Astrocyte of the cerebellum (primary cell): ENCODE measurements around the gene RBSN.

ENCODE experiments used
- DNase-seq: peaks from one replicate; pipeline ENCODE4 v3.0.0-alpha.2; 2011; ENCODE audit warnings: low read depth
- H3K4me3 ChIP-seq: 2 replicates; pipeline ENCODE4 v1.5.1; 2011; ENCODE audit warnings: mild to moderate bottlenecking, low read depth, low read length, moderate library complexity
- in situ Hi-C: cut with HindIII; loops from 2 replicates; pipeline ENCODE4 v1.10.0; 2017; ENCODE audit warnings: low sequenced_read_pairs
- TF ChIP-seq, protein P1 (sequence below): IDR thresholded peaks from 2 replicates; pipeline ENCODE4 v1.5.1; 2012; ENCODE audit warnings: low read length, low read depth, moderate library complexity, mild to moderate bottlenecking; ENCODE audit errors: missing control alignments

The RBSN gene

DNA sequence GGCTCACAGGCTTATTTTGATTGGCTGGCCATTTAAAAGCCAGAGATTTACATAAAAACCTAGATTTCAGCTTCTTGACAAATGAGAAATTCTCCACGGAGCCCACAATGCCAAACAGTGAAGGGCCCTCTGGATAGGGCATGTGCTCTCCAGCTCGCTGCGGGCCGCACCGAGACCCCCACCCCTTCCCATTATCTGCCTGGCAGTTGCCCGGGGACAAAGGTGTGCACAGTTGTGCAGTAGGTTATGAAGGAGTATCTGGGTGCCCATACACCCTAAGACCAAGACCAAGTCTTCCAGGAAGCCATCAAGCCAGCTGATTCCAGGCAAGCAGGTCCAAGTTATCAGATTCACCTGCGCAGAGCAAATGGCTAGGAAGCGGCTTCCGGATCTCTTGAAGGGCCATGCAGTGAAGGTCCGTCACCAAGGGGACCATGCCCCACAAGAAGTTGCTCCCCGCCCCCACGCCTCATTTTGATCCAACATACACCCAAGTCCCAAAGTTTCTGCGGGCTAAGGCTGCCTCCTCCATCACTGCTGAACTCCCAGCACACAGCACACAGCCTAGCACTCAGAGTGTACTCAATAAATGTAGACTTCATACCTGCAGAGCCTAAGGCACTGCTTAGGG lies 35.2 kb downstream of the RBSN start:
- in situ Hi-C loops, result no loop called here

DNA sequence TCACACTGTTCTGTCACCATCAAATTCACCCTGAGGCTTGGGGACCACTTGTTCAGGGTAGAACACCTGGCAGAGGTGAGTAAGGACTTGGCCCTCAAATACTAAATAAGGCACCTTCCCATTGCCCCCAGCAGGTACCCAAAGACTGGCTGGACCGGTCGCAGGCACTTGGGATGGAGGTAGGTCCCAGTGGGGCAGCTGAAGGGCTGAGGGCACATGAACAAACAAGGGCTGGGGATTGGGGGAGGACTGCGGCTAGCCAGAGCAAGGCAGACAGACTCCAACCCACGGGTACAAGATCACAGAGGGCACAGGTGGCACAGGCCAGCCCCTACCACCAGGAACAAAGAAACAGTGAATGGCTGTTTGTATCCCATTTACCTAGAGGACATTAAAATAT lies 35.7 kb downstream of the RBSN start:
- no peak overlapping the region for H3K4me3 ChIP-seq
- in situ Hi-C loops, result no loop called here

More for the DNA sequence above, 35.2 kb downstream of the RBSN start:
- peak overlapping the region; percentile 94 for H3K4me3 ChIP-seq
- no peak for DNase-seq
- TF ChIP-seq, protein P1, sequence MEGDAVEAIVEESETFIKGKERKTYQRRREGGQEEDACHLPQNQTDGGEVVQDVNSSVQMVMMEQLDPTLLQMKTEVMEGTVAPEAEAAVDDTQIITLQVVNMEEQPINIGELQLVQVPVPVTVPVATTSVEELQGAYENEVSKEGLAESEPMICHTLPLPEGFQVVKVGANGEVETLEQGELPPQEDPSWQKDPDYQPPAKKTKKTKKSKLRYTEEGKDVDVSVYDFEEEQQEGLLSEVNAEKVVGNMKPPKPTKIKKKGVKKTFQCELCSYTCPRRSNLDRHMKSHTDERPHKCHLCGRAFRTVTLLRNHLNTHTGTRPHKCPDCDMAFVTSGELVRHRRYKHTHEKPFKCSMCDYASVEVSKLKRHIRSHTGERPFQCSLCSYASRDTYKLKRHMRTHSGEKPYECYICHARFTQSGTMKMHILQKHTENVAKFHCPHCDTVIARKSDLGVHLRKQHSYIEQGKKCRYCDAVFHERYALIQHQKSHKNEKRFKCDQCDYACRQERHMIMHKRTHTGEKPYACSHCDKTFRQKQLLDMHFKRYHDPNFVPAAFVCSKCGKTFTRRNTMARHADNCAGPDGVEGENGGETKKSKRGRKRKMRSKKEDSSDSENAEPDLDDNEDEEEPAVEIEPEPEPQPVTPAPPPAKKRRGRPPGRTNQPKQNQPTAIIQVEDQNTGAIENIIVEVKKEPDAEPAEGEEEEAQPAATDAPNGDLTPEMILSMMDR, result no peak

DNA sequence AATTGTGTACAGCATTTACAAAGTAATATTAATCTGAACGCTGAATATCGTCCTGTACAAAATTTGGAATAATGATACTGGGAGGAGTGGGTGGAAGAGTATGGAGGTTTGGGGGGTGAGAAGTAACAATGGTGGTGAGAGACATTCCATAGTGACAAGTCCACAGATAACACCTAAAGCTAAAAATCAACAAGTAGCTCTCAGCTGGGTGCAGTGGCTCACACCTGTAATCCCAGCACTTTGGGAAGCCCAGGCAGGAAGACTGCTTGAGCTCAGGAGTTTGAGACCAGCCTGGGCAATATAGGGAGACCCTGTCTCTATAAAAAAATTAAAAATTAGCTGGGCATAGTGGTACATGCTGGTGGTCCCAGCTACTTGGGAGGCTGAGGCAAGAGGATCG lies 38.9 kb downstream of the RBSN start:
- DNase-seq, result no peak
- in situ Hi-C loops, result no loop called here
- TF ChIP-seq, protein P1, result no peak
- no peak overlapping the region for H3K4me3 ChIP-seq

More for the DNA sequence above, 35.7 kb downstream of the RBSN start:
- DNase-seq, result no peak
- TF ChIP-seq, protein P1, result no peak

DNA sequence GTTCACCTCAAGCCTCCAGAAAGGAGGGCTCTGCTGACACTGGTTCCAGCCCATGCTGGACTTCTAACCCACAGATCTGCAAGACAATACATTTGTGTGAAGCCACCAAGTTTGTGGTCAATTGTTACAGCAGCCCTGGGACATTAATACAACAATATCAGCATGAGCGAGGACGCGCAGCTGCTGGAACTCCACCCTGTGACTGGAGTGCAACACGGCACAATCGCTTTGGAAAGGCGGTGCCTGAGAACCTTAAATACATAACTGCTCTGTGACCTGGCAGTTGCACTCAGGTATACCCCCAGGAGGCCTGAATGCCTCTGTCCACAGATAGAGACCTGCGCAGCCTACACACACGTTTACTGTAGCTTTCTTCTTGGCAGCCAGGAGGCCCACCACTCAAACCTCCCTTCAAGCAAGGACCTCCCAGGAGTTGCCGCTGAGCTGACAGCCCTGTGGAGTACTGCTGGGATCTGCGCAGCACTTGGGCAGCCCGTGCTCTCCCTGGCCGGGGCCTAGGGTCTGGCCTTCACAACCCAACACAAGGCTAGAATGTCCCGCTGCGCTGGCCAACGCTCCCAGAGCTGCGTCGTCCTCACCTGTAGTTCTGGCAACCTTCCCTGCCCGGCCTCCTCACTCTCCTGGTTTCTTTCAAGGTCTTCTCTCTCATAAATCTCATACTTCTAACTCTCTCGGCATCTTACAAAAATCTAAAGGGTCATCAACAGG lies 42.1 kb downstream of the RBSN start:
- H3K4me3 ChIP-seq, result no peak overlapping the region
- TF ChIP-seq, protein P1, result no peak
- DNase-seq, result no peak
- in situ Hi-C loops, result no loop called here

DNA sequence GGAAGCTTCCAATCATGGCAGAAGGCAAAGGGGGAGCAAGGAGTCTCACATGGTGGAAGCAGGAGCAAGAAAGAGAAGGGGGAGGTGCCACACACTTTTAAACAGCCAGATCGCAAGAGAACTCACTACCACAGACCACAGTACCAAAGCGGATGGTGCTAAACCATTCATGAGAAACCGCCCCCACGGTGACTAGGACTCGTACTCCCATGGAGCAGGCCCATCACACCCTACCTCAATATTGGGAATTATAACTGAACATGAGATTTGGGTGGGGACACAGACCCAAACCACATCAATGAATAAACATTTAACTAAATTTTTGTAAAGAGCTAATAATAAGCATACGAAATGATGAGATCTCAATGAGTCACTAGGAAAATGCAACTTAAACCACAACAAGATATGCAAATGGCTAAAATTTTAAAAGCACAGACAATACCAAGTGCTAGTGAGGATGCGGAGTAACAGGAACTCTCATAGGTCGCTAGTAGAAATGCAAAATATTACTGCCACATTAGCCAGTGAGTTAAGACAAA lies 43.9 kb downstream of the RBSN start:
- H3K4me3 ChIP-seq, result no peak overlapping the region
- in situ Hi-C loops, result no loop called here
- TF ChIP-seq, protein P1, result no peak
- no peak for DNase-seq

- in situ Hi-C loops, result no loop called here
- TF ChIP-seq, protein P1, result no peak
- DNase-seq, result no peak
- H3K4me3 ChIP-seq, result no peak overlapping the region
These were observed 45.4 kb downstream of the RBSN start for GRCh38 chr3:15053541-15053940.
